GM12878 (cell line): Measurements from ENCODE around the gene ABCA2.

Experiments used
- ASH2L ChIP-seq: fragments of 300-600, 200-600 bp; sonication (generic); IDR thresholded peaks from 2 replicates; pipeline ENCODE4 v1.6.1; 2017; ENCODE audit warnings: low read depth, mild to moderate bottlenecking, borderline replicate concordance
- FOXM1 ChIP-seq: IDR thresholded peaks from 2 replicates; pipeline ENCODE4 v1.6.1; 2012; ENCODE audit warnings: low read depth, mild to moderate bottlenecking, inconsistent platforms, low read length, moderate library complexity
- POU2F2 ChIP-seq: IDR thresholded peaks from 3 replicates; pipeline ENCODE4 v1.6.1; 2011; ENCODE audit warnings: low read depth, mild to moderate bottlenecking, low read length, borderline replicate concordance
- RFX5 ChIP-seq: IDR thresholded peaks from 2 replicates; pipeline ENCODE4 v1.6.1; 2011; ENCODE audit warnings: low read depth, low read length, improper control_type of control experiment
- USF2 ChIP-seq: IDR thresholded peaks from 2 replicates; pipeline ENCODE4 v1.6.1; 2011; ENCODE audit warnings: low read depth, low read length, improper control_type of control experiment, borderline replicate concordance

- TF ChIP-seq RFX5 (no peak), POU2F2 (no peak), USF2 (no peak), ASH2L (no peak), FOXM1 (no peak)
Measured at GRCh38 chr9:137037035-137037434, 9.0 kb upstream of the ABCA2 start.
